ENCODE results near the gene FANCC.
"Not testable (repeated sequence)": the region's sequence is repeated elsewhere in the genome, so short reads cannot be mapped to it uniquely, and the experiment has no call there.

Gene FANCC

GRCh38 chr9:95317119-95317892 is at the start of gene FANCC:
FANCC (minus strand) TSS chr9:95317709; CDS start chr9:95249291, 68,418 bp downstream.
- peak; percentile 86 for DNase-seq

GRCh38 chr9:95366731-95367325 is 49.3 kb upstream of the FANCC start:
- no peak for DNase-seq

GRCh38 chr9:95365766-95366165 is 48.3 kb upstream of the FANCC start:
- DNase-seq: no peak

DNA sequence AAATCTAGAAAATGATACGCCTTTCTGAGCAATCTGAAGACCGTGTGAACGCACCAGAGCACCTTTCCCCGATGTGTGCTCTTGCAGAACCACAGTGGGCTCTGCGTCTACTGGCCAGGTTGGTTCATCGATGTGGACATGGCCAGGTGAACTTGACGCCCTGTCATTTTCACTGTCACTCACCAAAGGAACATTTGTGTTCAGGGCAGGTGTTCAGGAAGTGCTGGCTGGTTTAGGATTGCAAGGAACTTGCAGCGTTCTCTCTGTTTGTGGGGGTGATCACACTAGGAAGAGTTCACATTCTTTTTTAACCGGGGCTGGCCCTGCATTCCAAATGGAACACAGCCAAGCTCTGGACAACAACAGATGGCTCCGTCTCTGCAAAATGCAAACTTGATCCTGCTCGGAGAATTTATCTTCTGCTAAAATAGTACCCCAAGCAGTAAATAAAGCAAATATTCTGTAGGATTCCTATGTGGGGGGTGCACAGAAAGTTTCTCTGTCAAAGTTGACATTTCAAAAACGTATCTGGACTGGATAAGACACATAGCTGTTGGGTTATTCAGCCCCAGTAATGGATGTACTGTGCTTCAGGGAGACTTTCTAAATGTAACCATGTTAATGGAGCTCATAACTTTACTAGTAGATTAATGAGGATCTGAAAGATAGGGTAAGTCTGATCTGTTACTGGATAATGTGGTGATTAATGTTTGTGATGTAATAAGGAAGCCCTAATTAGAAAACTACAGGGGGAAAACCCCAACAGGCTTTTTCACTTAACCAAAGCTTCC is 45.7 kb upstream of the FANCC start:
- no peak for DNase-seq

DNA sequence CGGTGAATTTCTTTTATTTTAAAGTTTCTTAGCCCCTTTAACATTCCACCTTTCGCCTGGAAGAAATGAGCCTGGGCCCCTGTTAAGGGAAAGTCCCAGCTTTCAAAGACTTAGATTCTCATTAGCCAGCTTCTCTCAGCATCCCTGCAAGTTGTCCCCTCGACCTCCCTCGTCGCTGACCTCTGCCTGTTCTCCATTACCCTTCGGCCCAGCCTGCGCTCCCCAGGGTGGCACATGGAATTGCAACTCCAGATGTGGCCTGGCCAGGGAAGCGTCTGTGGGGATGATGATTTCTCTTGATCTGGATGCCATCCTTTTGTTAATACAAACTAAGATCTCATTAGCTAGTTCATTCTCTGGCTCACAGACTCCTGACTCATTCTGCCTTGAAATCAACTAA is 43.4 kb upstream of the FANCC start:
- DNase-seq: no peak

DNA sequence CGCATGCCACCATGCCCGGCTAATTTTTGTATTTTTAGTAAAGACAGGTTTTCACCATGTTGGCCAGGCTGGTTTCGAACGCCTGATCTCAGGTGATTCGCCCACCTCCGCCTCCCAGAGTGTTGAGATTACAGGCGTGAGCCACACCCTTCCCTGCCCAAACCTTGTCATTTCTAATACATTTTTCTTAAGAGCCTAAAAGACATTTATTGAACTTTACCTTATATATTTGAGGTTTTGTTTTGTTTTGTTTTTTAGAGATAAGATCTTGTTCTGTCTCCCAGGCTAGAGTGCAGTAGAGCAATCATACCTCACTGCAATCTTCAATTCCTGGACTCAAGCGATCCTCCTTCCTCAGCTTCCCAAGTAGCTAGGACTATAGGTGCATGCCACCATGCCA is 39.8 kb upstream of the FANCC start:
- no peak for DNase-seq

- DNase-seq: no peak
These were observed 38.0 kb upstream of the FANCC start for GRCh38 chr9:95355500-95355899.

GRCh38 chr9:95351051-95351450 is 33.5 kb upstream of the FANCC start:
- no peak for DNase-seq

DNA sequence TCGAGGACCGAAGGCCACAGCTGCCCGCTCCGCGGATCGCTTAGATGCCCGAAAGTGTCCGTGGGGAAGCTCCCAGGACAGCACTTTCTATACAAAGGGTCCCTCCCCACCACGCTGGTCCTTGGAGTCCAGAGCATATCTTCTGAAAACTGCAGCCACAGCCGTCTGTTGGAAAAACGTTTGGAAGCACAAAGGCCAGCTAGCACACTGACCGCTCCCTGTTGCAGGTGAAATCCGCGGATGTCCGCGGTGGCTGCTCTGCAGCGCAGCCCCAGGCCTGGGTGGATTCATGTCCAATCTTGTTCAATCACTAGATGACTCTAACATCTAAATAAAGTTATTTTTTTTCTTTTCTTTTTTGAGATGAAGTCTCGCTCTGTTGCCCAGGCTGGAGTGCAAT is 32.8 kb upstream of the FANCC start:
- DNase-seq: no peak

DNA sequence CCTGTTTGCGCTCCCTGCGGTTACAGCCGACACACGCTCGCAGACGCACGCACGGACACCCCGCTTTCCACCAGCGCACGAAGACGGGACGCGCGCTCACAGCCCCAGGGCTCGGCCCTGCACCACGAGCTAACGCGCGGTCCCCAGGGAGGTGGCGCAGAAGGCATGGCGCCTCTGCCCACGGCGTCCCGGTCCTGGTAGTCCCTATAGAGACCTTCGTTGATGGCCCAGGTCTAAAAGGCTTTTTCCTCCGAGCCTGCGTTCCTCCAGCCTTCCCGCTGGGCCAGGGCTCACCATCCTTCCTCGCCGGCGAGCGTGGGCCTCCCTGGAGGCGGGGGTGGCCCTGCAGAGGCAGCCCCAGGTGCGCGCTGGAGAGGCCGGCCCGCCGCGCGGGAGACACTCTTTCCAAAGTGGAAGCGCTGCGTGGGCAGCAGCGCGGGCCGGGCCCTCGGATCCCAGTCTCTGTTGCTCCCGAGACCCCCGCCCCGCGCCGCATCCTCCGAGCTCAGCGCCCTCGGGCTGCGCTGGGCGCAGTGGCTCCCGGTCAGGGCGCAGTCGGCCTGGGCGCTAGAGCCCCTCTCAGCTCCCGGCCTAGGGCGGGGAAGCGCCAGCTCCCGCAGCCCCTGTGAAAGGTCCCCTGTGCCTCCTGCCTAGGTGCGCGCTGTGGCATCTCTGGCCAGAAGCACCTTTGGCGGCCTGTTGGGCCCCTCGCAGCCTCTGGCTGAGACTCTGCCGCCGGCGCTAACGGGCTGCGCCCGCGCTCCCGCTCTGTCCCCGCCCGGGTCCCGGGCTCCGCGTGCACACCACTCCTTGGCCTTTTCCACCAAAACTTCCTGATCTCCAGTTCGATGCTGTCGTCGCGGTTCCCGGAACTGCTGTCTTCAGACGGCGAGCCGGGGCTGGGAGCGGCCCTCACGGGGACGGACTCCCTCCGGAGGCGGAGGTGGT is 31.9 kb upstream of the FANCC start:
- DNase-seq: no peak

- no peak for DNase-seq
These were observed 28.5 kb upstream of the FANCC start for GRCh38 chr9:95346021-95346420.

- no peak for DNase-seq
These were observed 27.3 kb upstream of the FANCC start for GRCh38 chr9:95344735-95345325.

- DNase-seq: no peak
These were observed 26.3 kb upstream of the FANCC start for GRCh38 chr9:95343725-95344287.

DNA sequence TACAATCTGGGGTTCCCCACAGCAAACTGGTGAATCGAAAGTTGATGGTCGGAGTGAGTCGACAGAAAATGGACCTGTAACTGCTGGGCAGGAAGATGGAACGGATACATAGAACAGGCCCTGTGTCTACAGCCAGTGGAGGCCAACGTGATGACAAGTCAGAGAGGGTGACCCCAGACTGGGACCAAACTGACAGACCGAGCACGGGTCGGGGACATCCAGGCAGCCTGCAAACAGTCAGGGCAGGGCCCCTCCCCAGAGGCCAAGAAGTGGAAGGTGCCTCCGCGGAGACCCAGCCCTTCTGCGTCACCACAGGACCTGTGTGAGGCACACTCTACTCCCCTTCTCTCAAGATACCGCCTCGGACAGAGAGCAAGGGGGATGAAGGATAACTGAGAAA is 25.1 kb upstream of the FANCC start:
- DNase-seq: no peak

DNA sequence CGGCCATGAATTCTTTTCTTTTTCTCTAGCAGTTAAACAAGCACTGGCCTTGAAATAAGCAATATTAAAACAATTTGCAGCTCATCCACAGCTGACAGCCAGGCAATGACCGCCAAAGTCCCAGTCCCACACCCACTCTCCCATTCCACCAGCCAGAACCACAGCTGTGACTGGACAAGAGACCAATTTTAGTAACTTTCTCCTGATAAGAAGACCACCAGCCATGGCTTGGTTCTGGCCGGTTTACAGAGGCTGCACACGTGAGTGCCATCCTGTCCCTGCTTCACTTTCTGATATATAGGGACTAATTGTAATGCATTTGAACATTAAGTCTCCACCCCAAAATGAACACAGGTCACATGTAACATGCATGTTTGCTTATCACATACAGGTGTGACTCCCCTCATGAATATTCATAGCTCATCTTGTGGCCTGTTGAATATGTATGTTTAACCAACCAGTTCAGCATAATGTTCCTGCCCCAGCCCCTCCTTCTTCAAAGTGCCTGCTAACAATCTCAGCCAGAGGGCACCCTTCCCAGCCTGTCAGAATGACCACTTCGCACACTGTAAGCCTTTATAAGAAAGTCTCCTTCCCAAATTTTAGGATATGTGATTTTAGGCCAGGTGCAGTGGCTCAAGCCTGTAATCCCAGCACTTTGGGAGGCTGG is 23.9 kb upstream of the FANCC start:
- DNase-seq: no peak

- no peak for DNase-seq
These were observed 20.7 kb upstream of the FANCC start for GRCh38 chr9:95338243-95338642.

- DNase-seq: no peak
These were observed 18.8 kb upstream of the FANCC start for GRCh38 chr9:95336281-95336680.

- DNase-seq: no peak
These were observed 15.9 kb upstream of the FANCC start for GRCh38 chr9:95333426-95333825.

DNA sequence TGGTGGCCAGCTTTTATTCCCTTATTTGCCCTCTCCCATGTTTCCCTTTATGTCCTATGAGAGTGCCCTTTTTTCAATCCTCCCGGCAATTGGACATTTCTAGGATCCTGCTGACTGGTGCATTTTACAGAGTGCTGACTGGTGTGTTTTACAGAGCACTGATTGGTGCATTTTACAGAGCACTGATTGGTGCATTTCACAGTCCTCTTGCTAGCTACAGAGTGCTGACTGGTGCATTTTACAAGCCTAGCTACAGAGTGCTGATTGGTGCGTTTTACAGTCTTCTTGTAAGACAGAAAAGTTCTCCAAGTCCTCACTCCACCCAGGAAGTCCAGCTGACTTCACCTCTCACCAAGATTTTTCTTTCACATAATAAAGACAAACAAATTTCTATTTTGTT is 15.4 kb upstream of the FANCC start:
- DNase-seq: no peak

GRCh38 chr9:95330720-95331404 is 13.4 kb upstream of the FANCC start:
- no peak for DNase-seq

DNA sequence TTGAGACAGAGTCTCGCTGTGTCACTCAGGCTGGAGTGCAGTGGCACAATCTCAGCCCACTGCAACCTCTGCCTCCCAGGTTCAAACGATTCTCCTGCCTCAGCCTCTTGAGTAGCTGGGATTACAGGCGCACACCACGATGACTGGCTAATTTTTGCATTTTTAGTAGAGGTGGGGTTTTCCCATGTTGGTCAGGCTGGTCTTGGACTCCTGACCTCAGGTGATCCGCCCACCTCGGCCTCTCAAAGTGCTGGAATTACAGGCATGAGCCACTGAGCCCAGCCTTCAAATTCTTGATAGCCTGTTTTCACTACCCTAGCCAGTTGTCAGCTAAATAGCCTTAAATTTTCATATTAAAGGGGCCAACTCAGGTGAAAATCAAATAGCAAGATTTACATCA is 11.6 kb upstream of the FANCC start:
- DNase-seq: not testable (repeated sequence)
